Measurements from ENCODE around the gene ANKRD30BL. TPM values are rescaled to one million over a fixed set of nuclear protein-coding genes. Genes with fewer than 3 reads are reported as not detected.
"Not testable (repeated sequence)": the region's sequence is repeated elsewhere in the genome, so short reads cannot be mapped to it uniquely, and the experiment has no call there.

ANKRD30BL gene, protein sequence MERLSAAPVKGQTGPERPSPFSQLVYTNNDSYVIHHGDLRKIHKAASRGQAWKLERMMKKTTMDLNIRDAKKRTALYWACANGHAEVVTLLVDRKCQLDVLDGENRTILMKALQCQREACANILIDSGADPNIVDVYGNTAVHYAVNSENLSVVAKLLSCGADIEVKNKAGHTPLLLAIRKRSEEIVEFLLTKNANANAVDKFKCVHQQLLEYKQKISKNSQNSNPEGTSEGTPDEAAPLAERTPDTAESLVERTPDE
- not detected for total RNA-seq
- long read RNA-seq: 0 reads

DNA sequence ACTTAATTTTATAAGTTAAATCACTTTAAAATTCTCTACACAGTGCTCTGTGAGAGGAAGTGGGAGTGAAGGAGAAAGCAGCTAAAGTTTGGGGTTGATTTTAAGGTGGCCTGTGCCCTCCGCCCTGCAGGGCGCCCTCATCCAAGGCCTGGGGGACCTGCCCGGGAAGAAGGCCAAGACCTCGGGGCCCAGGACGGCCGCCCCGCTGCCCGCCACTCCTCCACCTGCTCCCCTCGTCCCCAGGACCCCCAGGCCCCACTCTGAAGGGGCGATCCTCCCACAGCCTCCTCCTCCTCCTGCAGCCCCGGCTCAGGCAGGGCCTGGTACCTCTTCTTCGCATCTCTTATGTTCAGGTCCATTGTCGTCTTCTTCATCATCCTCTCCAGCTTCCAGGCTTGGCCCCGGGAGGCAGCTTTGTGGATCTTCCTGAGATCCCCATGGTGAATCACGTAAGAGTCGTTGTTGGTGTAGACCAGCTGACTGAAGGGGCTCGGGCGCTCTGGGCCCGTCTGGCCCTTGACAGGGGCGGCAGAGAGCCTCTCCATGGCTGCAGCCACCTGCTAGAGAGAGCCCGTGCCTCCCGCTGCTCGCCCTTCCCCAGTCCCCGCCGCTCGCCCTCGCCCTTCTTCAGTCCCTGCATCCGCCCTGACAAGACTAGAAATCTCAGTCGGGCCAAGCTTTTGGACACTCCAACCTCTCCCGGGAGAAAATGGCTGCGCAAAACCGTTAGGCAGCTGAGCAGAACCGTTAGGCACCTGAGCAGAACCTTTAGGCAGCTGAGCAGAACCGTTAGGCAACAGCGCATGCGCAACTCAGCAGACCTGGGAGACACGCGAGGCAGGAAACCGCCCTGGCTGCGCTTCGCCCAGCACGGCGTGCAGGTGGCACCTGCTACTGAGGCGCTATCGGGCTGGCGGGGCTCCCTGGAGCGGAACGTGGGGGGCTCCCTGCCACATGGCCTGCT lies at the start of gene ANKRD30BL:
Gene ANKRD30BL (minus strand): TSS at position 792 of the 964 bp plus-strand sequence. CDS start 247 bp downstream, at position 545.
- not testable (repeated sequence) for DNase-seq (ENCODE audit: low spot score)

DNA sequence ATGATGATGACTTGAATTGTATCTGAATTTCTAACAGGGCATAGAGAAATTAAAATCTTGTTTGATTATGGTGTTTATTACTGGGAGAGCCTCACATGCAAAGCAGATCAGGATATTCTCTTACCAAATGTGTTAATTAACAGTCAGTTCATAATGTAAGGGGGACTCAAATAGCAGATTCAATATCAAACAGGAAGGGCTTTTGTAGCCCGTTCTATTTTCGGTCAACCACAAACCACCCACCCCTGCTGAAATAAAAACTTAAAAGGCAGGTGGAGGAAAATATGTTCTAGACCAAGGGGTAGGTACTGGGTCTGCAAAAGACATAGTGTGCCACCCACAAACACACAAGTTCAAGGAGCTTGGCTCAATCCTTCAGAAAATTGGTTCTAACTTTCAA lies 41.1 kb upstream of the ANKRD30BL start:
- DNase-seq (ENCODE audit: low spot score): not testable (repeated sequence)

DNA sequence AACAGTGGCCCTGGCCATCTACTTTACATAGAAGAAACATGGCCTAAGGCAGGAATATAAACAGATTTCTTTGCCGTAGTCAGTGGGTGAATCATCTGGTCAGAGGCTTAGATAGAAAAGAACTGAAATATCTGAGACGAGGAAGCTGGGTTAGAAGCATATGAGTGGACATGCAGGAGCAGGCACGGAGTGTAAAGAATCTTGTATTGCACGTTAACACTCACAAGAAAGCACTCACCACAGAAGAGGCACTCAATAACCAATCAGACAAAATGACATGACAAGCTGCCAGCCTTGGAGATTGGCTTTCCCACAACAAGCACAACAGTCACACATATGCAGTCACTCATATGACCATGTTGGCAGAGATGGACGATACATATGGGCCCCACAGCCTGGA lies 31.1 kb upstream of the ANKRD30BL start:
- DNase-seq (ENCODE audit: low spot score): not testable (repeated sequence)

DNA sequence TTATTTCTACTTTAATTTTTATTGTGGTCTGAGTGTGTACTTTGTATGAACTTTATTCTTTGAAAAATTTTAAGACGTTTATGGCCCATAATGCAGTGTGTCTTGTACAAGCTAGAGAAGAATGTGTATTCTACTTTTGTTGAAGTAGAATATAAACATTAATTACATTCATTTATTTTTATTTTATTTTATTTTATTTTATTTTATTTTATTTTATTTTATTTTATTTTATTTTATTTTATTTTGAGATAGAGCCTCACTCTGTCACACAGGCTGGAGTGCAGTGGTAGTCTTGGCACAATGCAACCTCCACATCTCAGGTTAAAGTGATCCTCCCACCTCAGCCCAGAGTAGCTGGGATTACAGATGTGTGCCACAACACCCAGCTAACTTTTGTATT lies 5.3 kb upstream of the ANKRD30BL start:
- DNase-seq (ENCODE audit: low spot score): not testable (repeated sequence)

DNA sequence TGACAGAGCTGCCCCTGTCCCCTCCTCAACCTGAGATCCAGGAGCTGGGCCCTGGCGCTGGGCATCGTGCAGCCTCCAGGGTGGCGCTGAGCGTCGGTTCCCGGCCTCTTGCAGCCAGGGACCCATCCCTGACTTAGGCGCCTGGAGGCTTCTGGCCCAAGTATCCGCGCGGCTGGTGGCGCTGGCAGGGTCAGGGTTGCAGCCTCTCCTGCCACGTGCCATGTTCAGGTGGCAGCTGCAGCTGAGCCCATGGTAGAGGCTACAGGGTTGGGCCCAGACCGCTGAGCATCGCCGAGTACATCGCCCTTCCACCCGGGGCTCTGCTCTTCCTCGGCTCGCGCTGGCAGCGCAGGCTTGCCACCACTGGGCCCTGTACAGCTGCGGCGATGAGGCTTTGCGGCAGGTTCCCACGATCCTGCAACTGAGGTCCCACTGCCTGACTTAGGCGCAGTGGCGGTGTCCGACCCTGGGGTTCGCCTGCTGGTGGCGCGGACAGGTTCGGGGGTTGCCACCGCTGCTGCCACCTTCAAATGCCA lies 441 bp upstream of the ANKRD30BL start:
- DNase-seq (ENCODE audit: low spot score): not testable (repeated sequence)

DNA sequence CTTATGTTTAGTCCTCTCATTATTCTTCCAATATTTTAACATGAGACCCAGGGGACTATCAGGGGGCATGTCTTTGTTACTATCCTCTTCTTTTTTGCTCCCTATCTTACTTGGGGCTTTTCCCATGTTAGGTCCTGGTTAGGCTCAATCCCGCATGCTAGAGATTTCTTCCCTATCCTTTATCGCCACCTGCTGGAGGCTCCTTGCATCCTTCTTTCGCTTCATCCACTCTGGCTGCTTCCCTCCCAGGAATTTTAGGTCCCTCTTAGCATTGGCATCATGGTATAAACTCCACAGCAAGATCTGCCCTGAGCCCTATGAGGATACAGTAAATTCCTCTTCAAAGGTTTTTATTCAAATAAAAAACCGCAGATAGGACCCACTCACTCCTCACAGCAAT lies 15.0 kb downstream of the ANKRD30BL start:
- not testable (repeated sequence) for DNase-seq (ENCODE audit: low spot score)
